ENCODE measurements around the gene ACACA.

Gene ACACA

GRCh38 chr17:37116671-37117185 lies 289.9 kb downstream of the ACACA start:
- Histone ChIP-seq H3K9me3 (ENCODE audit: control insufficient read depth, insufficient read depth, low read length) (no peaks in the 10 kb centered on the region), H3K27me3 (ENCODE audit: control insufficient read depth, insufficient read depth, low read length) (no peaks in the 10 kb centered on the region), H3K4me1 (ENCODE audit: control insufficient read depth, insufficient read depth, low read length) (peaks cover 21% of the 10 kb centered on the region), H3K9ac (ENCODE audit: low read depth, low read length) (no peak overlapping the region), H3K36me3 (ENCODE audit: control insufficient read depth, insufficient read depth, low read length) (peaks cover 15% of the 10 kb centered on the region), H3K4me3 (ENCODE audit: low read depth, low read length) (no peak overlapping the region)

- Histone ChIP-seq H3K4me3 (ENCODE audit: low read depth, low read length) (no peak overlapping the region), H3K4me1 (ENCODE audit: control insufficient read depth, insufficient read depth, low read length) (peaks cover 11% of the 10 kb centered on the region), H3K9ac (ENCODE audit: low read depth, low read length) (no peak overlapping the region), H3K9me3 (ENCODE audit: control insufficient read depth, insufficient read depth, low read length) (no peaks in the 10 kb centered on the region), H3K27me3 (ENCODE audit: control insufficient read depth, insufficient read depth, low read length) (no peaks in the 10 kb centered on the region), H3K36me3 (ENCODE audit: control insufficient read depth, insufficient read depth, low read length) (peaks cover 5% of the 10 kb centered on the region)
Observed at GRCh38 chr17:37111329-37111728, 295.3 kb downstream of the ACACA start.

GRCh38 chr17:37110746-37111145 lies 295.9 kb downstream of the ACACA start:
- Histone ChIP-seq H3K4me3 (ENCODE audit: low read depth, low read length) (no peak overlapping the region), H3K36me3 (ENCODE audit: control insufficient read depth, insufficient read depth, low read length) (peaks cover 5% of the 10 kb centered on the region), H3K9ac (ENCODE audit: low read depth, low read length) (no peak overlapping the region), H3K27me3 (ENCODE audit: control insufficient read depth, insufficient read depth, low read length) (no peaks in the 10 kb centered on the region), H3K4me1 (ENCODE audit: control insufficient read depth, insufficient read depth, low read length) (peaks cover 16% of the 10 kb centered on the region), H3K9me3 (ENCODE audit: control insufficient read depth, insufficient read depth, low read length) (no peaks in the 10 kb centered on the region)

GRCh38 chr17:37109731-37110710 lies 296.6 kb downstream of the ACACA start:
- no peaks in the 10 kb centered on the region for H3K27me3 ChIP-seq (ENCODE audit: control insufficient read depth, insufficient read depth, low read length)
- peaks cover 21% of the 10 kb centered on the region for H3K4me1 ChIP-seq (ENCODE audit: control insufficient read depth, insufficient read depth, low read length)
- no peak overlapping the region for H3K4me3 ChIP-seq (ENCODE audit: low read depth, low read length)
- no peak overlapping the region for H3K9ac ChIP-seq (ENCODE audit: low read depth, low read length)
- H3K36me3 ChIP-seq (ENCODE audit: control insufficient read depth, insufficient read depth, low read length): peaks cover 5% of the 10 kb centered on the region
- H3K9me3 ChIP-seq (ENCODE audit: control insufficient read depth, insufficient read depth, low read length): no peaks in the 10 kb centered on the region

GRCh38 chr17:37109106-37109505 lies 297.5 kb downstream of the ACACA start:
- no peaks in the 10 kb centered on the region for H3K9me3 ChIP-seq (ENCODE audit: control insufficient read depth, insufficient read depth, low read length)
- no peak overlapping the region for H3K9ac ChIP-seq (ENCODE audit: low read depth, low read length)
- peaks cover 5% of the 10 kb centered on the region for H3K36me3 ChIP-seq (ENCODE audit: control insufficient read depth, insufficient read depth, low read length)
- no peak overlapping the region for H3K4me3 ChIP-seq (ENCODE audit: low read depth, low read length)
- peaks cover 23% of the 10 kb centered on the region for H3K4me1 ChIP-seq (ENCODE audit: control insufficient read depth, insufficient read depth, low read length)
- no peaks in the 10 kb centered on the region for H3K27me3 ChIP-seq (ENCODE audit: control insufficient read depth, insufficient read depth, low read length)

- H3K9me3 ChIP-seq (ENCODE audit: control insufficient read depth, insufficient read depth, low read length): no peaks in the 10 kb centered on the region
- H3K27me3 ChIP-seq (ENCODE audit: control insufficient read depth, insufficient read depth, low read length): no peaks in the 10 kb centered on the region
- H3K36me3 ChIP-seq (ENCODE audit: control insufficient read depth, insufficient read depth, low read length): peaks cover under 1% of the 10 kb centered on the region
- no peak overlapping the region for H3K4me3 ChIP-seq (ENCODE audit: low read depth, low read length)
- peaks cover 23% of the 10 kb centered on the region for H3K4me1 ChIP-seq (ENCODE audit: control insufficient read depth, insufficient read depth, low read length)
- peak overlapping the region; percentile 57 for H3K9ac ChIP-seq (ENCODE audit: low read depth, low read length)
Observed at GRCh38 chr17:37107406-37108083, 299.1 kb downstream of the ACACA start.

- no peaks in the 10 kb centered on the region for H3K36me3 ChIP-seq (ENCODE audit: control insufficient read depth, insufficient read depth, low read length)
Observed at GRCh38 chr17:37106049-37106448, 300.6 kb downstream of the ACACA start.

GRCh38 chr17:37103231-37103630 lies 303.4 kb downstream of the ACACA start:
- H3K4me1 ChIP-seq (ENCODE audit: control insufficient read depth, insufficient read depth, low read length): peaks cover 25% of the 10 kb centered on the region
- no peaks in the 10 kb centered on the region for H3K9me3 ChIP-seq (ENCODE audit: control insufficient read depth, insufficient read depth, low read length)
- H3K27me3 ChIP-seq (ENCODE audit: control insufficient read depth, insufficient read depth, low read length): no peaks in the 10 kb centered on the region
- H3K9ac ChIP-seq (ENCODE audit: low read depth, low read length): no peak overlapping the region
- H3K4me3 ChIP-seq (ENCODE audit: low read depth, low read length): no peak overlapping the region
- no peaks in the 10 kb centered on the region for H3K36me3 ChIP-seq (ENCODE audit: control insufficient read depth, insufficient read depth, low read length)

More at GRCh38 chr17:37106049-37106448, 300.6 kb downstream of the ACACA start:
- Histone ChIP-seq H3K4me3 (ENCODE audit: low read depth, low read length) (no peak overlapping the region), H3K9ac (ENCODE audit: low read depth, low read length) (no peak overlapping the region), H3K27me3 (ENCODE audit: control insufficient read depth, insufficient read depth, low read length) (no peaks in the 10 kb centered on the region), H3K9me3 (ENCODE audit: control insufficient read depth, insufficient read depth, low read length) (no peaks in the 10 kb centered on the region), H3K4me1 (ENCODE audit: control insufficient read depth, insufficient read depth, low read length) (peaks cover 25% of the 10 kb centered on the region)

GRCh38 chr17:37101306-37101705 lies 305.3 kb downstream of the ACACA start:
- peaks cover 9% of the 10 kb centered on the region for H3K36me3 ChIP-seq (ENCODE audit: control insufficient read depth, insufficient read depth, low read length)

GRCh38 chr17:37100231-37100630 lies 306.4 kb downstream of the ACACA start:
- Histone ChIP-seq H3K36me3 (ENCODE audit: control insufficient read depth, insufficient read depth, low read length) (peaks cover 15% of the 10 kb centered on the region), H3K4me3 (ENCODE audit: low read depth, low read length) (no peak overlapping the region), H3K9me3 (ENCODE audit: control insufficient read depth, insufficient read depth, low read length) (no peaks in the 10 kb centered on the region), H3K27me3 (ENCODE audit: control insufficient read depth, insufficient read depth, low read length) (no peaks in the 10 kb centered on the region), H3K4me1 (ENCODE audit: control insufficient read depth, insufficient read depth, low read length) (peaks cover 7% of the 10 kb centered on the region), H3K9ac (ENCODE audit: low read depth, low read length) (no peak overlapping the region)

More at GRCh38 chr17:37101306-37101705, 305.3 kb downstream of the ACACA start:
- Histone ChIP-seq H3K9ac (ENCODE audit: low read depth, low read length) (no peak overlapping the region), H3K4me3 (ENCODE audit: low read depth, low read length) (no peak overlapping the region), H3K4me1 (ENCODE audit: control insufficient read depth, insufficient read depth, low read length) (peaks cover 15% of the 10 kb centered on the region), H3K9me3 (ENCODE audit: control insufficient read depth, insufficient read depth, low read length) (no peaks in the 10 kb centered on the region), H3K27me3 (ENCODE audit: control insufficient read depth, insufficient read depth, low read length) (no peaks in the 10 kb centered on the region)

- Histone ChIP-seq H3K9ac (ENCODE audit: low read depth, low read length) (no peak overlapping the region), H3K4me3 (ENCODE audit: low read depth, low read length) (no peak overlapping the region), H3K36me3 (ENCODE audit: control insufficient read depth, insufficient read depth, low read length) (peaks cover 20% of the 10 kb centered on the region), H3K4me1 (ENCODE audit: control insufficient read depth, insufficient read depth, low read length) (peaks cover 2% of the 10 kb centered on the region), H3K9me3 (ENCODE audit: control insufficient read depth, insufficient read depth, low read length) (no peaks in the 10 kb centered on the region), H3K27me3 (ENCODE audit: control insufficient read depth, insufficient read depth, low read length) (no peaks in the 10 kb centered on the region)
Observed at GRCh38 chr17:37098910-37099664, 307.5 kb downstream of the ACACA start.
